ENCODE measurements around the gene DES. TPM values are rescaled to one million over a fixed set of nuclear protein-coding genes. Genes with fewer than 3 reads are reported as not detected.

Gene DES
- total and polyA plus RNA-seq, 2 of the 4 experiments (the other 2 are of a cell fraction) = 4.3 to 4.9 TPM

DNA sequence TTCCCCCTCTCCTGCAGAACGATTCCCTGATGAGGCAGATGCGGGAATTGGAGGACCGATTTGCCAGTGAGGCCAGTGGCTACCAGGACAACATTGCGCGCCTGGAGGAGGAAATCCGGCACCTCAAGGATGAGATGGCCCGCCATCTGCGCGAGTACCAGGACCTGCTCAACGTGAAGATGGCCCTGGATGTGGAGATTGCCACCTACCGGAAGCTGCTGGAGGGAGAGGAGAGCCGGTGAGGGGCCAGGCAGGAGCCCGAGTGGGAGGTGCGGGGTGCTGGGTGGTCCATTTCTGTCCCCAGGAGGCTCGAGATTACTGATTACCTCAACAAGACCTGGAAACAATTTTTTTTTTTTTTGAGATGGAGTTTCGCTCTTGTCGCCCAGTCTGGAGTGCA lies 3.1 kb downstream of the DES start:
- no peak overlapping the region for H2BK20ac ChIP-seq (ENCODE audit: low read depth, low read length)
- no peak overlapping the region for H3K14ac ChIP-seq (replicated peaks; ENCODE audit: low read depth, low read length)
- no peak overlapping the region for H2BK5ac ChIP-seq (ENCODE audit: low read depth, low read length, poor library complexity, severe bottlenecking)
- no peak overlapping the region for H3K4me3 ChIP-seq (ENCODE audit: insufficient read depth, low read depth, low read length)
- H3K36me3 ChIP-seq (ENCODE audit: control insufficient read depth, insufficient read depth, low read length) = no peaks in the 10 kb centered on the region
- peaks cover 3% of the 10 kb centered on the region; the same call in 1 of the 2 replicates for H4K20me1 ChIP-seq (ENCODE audit: insufficient read depth, low read length)
- H3K9me3 ChIP-seq (ENCODE audit: control insufficient read depth, insufficient read depth, low read length) = no peaks in the 10 kb centered on the region
- H2AFZ ChIP-seq (replicated peaks; ENCODE audit: low read length, poor library complexity) = no peak overlapping the region
- in situ Hi-C loops (cut with MboI; ENCODE audit: low sequenced_read_pairs) (no loop called here), dilution Hi-C loops (cut with HindIII; ENCODE audit: low sequenced_read_pairs, unreplicated experiment) (no loop called here), intact Hi-C loops (cut with micrococcal nuclease) (no loop called here)
- no peak overlapping the region for H3K9ac ChIP-seq (ENCODE audit: low read depth, low read length)
- no peak overlapping the region for H2BK15ac ChIP-seq (ENCODE audit: low read depth, low read length)
- no peak overlapping the region for H4K8ac ChIP-seq (ENCODE audit: low read depth in 2 of 2, low read length in 2 of 2)
- no peak overlapping the region for H2AK5ac ChIP-seq (ENCODE audit: low read depth, low read length)
- no peak overlapping the region for H3K23ac ChIP-seq (ENCODE audit: low read depth, low read length)
- H3K18ac ChIP-seq (ENCODE audit: low read depth, low read length) = no peak overlapping the region
- peaks cover 4% of the 10 kb centered on the region; the same call in 1 of the 2 replicates for H3K27me3 ChIP-seq (ENCODE audit: control insufficient read depth, insufficient read depth, low read length)
- H2BK120ac ChIP-seq (ENCODE audit: low read depth, low read length) = no peak overlapping the region
- ATAC-seq (ENCODE audit: low read depth) (no peak), DNase-seq (no peak)
- H4K91ac ChIP-seq (ENCODE audit: insufficient read depth, low read depth, low read length) = no peak overlapping the region
- no peaks in the 10 kb centered on the region for H3K79me1 ChIP-seq (ENCODE audit: low read depth in 1 of 2, low read length in 2 of 2)
- H3K4me2 ChIP-seq (ENCODE audit: low read depth, low read length) = no peak overlapping the region
- H3K4ac ChIP-seq (ENCODE audit: low read depth, low read length) = no peak overlapping the region
- H3K9me1 ChIP-seq (ENCODE audit: insufficient read depth, low read length) = peaks cover 11% of the 10 kb centered on the region
- 83% methylated on average over 7 of the region's 17 CpGs; no CpG with 5 or more reads in 1 of the 2 experiments for WGBS, 2 experiments (ENCODE audit: extremely low coverage in 2 of 2, insufficient read length in 1 of 2)
- CTCF ChIA-PET = interaction anchor here (0.7 kb wide), 1 partner anchor 1509 kb away, joined by 3 read pairs; no protein-coding TSS in a partner anchor
- no peak overlapping the region for H3K27ac ChIP-seq (ENCODE audit: insufficient read depth, low read length)
- H4K5ac ChIP-seq (ENCODE audit: low read depth, low read length) = no peak overlapping the region
- H3K56ac ChIP-seq (ENCODE audit: extremely low read depth, insufficient read depth, low read length) = no peak overlapping the region
- no peak overlapping the region for H2AK9ac ChIP-seq (replicated peaks; ENCODE audit: low read depth, low read length, poor library complexity)
- TF ChIP-seq MAZ (IDR thresholded peaks at IDR 0.05; ENCODE audit: borderline replicate concordance, low read depth, low read length) = no peak
- TF ChIP-seq, protein P1, sequence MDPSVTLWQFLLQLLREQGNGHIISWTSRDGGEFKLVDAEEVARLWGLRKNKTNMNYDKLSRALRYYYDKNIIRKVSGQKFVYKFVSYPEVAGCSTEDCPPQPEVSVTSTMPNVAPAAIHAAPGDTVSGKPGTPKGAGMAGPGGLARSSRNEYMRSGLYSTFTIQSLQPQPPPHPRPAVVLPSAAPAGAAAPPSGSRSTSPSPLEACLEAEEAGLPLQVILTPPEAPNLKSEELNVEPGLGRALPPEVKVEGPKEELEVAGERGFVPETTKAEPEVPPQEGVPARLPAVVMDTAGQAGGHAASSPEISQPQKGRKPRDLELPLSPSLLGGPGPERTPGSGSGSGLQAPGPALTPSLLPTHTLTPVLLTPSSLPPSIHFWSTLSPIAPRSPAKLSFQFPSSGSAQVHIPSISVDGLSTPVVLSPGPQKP (IDR thresholded peaks at IDR 0.05; ENCODE audit: borderline replicate concordance, low read depth, low read length) = no peak
- TF ChIP-seq RCOR1 (IDR thresholded peaks at IDR 0.05; ENCODE audit: insufficient replicate concordance, low read length) = no peak
- TF ChIP-seq NFE2L2 (IDR thresholded peaks at IDR 0.05; ENCODE audit: low read depth, low read length) = no peak
- TF ChIP-seq CEBPB (IDR thresholded peaks at IDR 0.05; ENCODE audit: low read depth, low read length) = no peak
- TF ChIP-seq BHLHE40 (IDR thresholded peaks at IDR 0.05; ENCODE audit: low read depth, low read length) = no peak
- TF ChIP-seq, protein P2, sequence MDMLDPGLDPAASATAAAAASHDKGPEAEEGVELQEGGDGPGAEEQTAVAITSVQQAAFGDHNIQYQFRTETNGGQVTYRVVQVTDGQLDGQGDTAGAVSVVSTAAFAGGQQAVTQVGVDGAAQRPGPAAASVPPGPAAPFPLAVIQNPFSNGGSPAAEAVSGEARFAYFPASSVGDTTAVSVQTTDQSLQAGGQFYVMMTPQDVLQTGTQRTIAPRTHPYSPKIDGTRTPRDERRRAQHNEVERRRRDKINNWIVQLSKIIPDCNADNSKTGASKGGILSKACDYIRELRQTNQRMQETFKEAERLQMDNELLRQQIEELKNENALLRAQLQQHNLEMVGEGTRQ (IDR thresholded peaks at IDR 0.05; ENCODE audit: low read depth, low read length) = no peak
- TF ChIP-seq MXI1 (IDR thresholded peaks at IDR 0.05; ENCODE audit: borderline replicate concordance, low read depth, low read length) = no peak
- TF ChIP-seq POLR2A (IDR thresholded peaks at IDR 0.05; ENCODE audit: low read depth, low read length) = no peak
- no peak for TF ChIP-seq FOS (IDR thresholded peaks at IDR 0.05; ENCODE audit: low read depth, low read length)
- TF ChIP-seq SMC3 (IDR thresholded peaks at IDR 0.05; ENCODE audit: low read depth, low read length) = no peak
- POLR2A ChIA-PET (ENCODE audit: unreplicated experiment) = no interaction called here
- no TSS peak for BruUV-seq (replicated peaks)
- H3K4me1 ChIP-seq (ENCODE audit: control insufficient read depth, insufficient read depth, low read length) = peaks cover 14% of the 10 kb centered on the region
